Loucy (cell line): ENCODE measurements around the gene ADAT2.

Experiments
- H2AFZ ChIP-seq: fragments of 200-600 bp; sonication (generic); 2 replicates; pipeline ENCODE4 v1.6.0; 2016; ENCODE audit warnings: antibody characterized with exemption, mild to moderate bottlenecking, low read length, moderate library complexity
- H3F3A ChIP-seq: fragments of 200-600 bp; 2 replicates; pipeline ENCODE4 v1.6.0; 2016; ENCODE audit warnings: antibody characterized with exemption, low read depth, mild to moderate bottlenecking
- H3K27me3 ChIP-seq: fragments of 200-600 bp; sonication (generic); 2 replicates; pipeline ENCODE4 v1.6.1; 2014; ENCODE audit warnings: low read length, mild to moderate bottlenecking; ENCODE audit not compliant: insufficient read depth, poor library complexity, severe bottlenecking
- H3K36me3 ChIP-seq: fragments of 200-600 bp; sonication (generic); 2 replicates; pipeline ENCODE4 v1.6.1; 2016; ENCODE audit warnings: low read length; ENCODE audit not compliant: insufficient read depth
- H3K4me1 ChIP-seq: fragments of 200-600 bp; sonication (generic); 2 replicates; pipeline ENCODE4 v1.5.1; 2014; ENCODE audit warnings: low read length, mild to moderate bottlenecking; ENCODE audit not compliant: insufficient read depth, poor library complexity, severe bottlenecking
- H3K4me2 ChIP-seq: fragments of 200-600 bp; sonication (generic); 2 replicates; pipeline ENCODE4 v1.6.0; 2014; ENCODE audit warnings: antibody characterized with exemption, low read length, low read depth, mild to moderate bottlenecking; ENCODE audit not compliant: poor library complexity, severe bottlenecking
- H3K4me3 ChIP-seq: fragments of 200-600 bp; sonication (generic); 2 replicates; pipeline ENCODE4 v1.5.1; 2014; ENCODE audit warnings: low read length, mild to moderate bottlenecking, mixed read lengths; ENCODE audit not compliant: poor library complexity, severe bottlenecking
- H3K79me2 ChIP-seq: fragments of 200-600 bp; sonication (generic); 2 replicates; pipeline ENCODE4 v1.6.1; 2014; ENCODE audit warnings: low read length; ENCODE audit not compliant: insufficient read depth
- H3K9ac ChIP-seq: fragments of 200-600 bp; sonication (generic); 2 replicates; pipeline ENCODE4 v1.6.0; 2014; ENCODE audit warnings: mild to moderate bottlenecking, low read depth, low read length, moderate library complexity; ENCODE audit not compliant: poor library complexity, severe bottlenecking
- H3K9me2 ChIP-seq: fragments of 200-600 bp; sonication (generic); replicated peaks from 2 replicates; pipeline ENCODE4 v1.6.1; 2016; ENCODE audit warnings: low read depth, low read length, mixed read lengths
- H3K9me3 ChIP-seq: fragments of 200-600 bp; sonication (generic); 2 replicates; pipeline ENCODE4 v1.6.1; 2014; ENCODE audit warnings: mild to moderate bottlenecking, antibody characterized with exemption, low read length, low read depth; ENCODE audit not compliant: insufficient read depth
- H4K20me1 ChIP-seq: fragments of 200-600 bp; sonication (generic); 2 replicates; pipeline ENCODE4 v1.6.0; 2014; ENCODE audit warnings: antibody characterized with exemption, low read length, mild to moderate bottlenecking; ENCODE audit not compliant: insufficient read depth, poor library complexity, severe bottlenecking
- CTCF ChIP-seq: fragments of 200-600 bp; sonication (generic); conservative IDR thresholded peaks from 2 replicates; pipeline ENCODE4 v1.5.1; 2014; ENCODE audit warnings: mild to moderate bottlenecking, antibody characterized with exemption, low read length
- EZH2phosphoT487 ChIP-seq: fragments of 200-600 bp; IDR thresholded peaks from 2 replicates; pipeline ENCODE4 v1.6.1; 2018; ENCODE audit warnings: antibody characterized with exemption, mild to moderate bottlenecking, moderate library complexity, borderline replicate concordance

Gene ADAT2

DNA sequence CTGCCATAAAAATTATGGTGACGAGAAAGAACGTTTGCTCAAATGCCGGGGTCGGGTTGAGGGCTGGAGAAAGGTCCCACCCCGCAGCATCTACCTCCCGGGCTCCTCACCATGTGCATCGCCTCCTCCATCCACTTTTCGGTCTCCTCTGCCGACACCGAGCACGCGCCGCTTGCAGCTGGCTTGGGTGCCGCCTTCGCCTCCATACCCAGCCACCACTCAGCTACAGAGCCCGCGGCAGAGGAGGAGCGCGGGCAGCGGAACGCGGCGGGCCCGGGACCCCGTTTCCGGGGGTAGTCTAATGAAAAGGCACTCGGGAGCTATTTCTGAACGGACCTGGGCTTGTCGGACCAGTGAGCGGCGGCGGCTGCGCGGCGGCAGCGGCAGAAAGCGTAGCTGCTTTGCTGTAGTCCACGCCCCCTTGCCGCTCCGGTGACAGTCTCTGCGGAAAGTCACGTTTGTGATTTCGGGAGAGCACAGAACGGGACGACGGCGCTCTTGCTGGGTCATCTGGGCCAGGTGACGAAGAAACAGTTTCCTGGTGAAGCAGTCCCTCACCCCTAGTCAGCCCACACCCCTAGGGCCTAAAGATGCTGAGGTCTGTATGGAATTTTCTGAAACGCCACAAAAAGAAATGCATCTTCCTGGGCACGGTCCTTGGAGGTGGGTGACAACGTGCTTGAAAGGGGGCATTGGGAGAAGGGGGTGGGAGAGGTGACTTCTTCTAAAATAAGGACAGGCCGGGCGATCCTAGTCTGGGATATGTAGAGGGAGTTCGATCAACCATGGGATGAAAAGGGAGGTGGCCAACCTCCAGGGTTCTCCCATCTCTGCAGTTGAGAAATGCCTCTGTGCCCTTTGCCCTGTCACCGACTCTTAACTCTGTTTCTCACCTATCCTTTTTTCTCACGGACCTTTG, at the start of gene ADAT2, which contains the start of gene PEX3:
ADAT2 (minus strand) TSS at position 243 of the 919 bp plus-strand sequence; CDS start at position 206, 37 bp downstream.
PEX3 (plus strand) TSS at position 353 of the 919 bp plus-strand sequence; CDS start at position 591, 238 bp downstream.
- Histone ChIP-seq H3K36me3 (no peaks in the 10 kb centered on the region), H3K27me3 (no peaks in the 10 kb centered on the region), H3K4me2 (peak within 1 kb of the TSS; percentile 93), H3K4me1 (peaks cover 44% of the 10 kb centered on the region), H2AFZ (peak within 1 kb of the TSS; percentile 97), H3F3A (peaks cover 13% of the 10 kb centered on the region; the same call in 1 of the 2 replicates), H3K9me3 (no peaks in the 10 kb centered on the region), H3K79me2 (peaks cover 70% of the 10 kb centered on the region), H4K20me1 (no peaks in the 10 kb centered on the region), H3K9ac (peak within 1 kb of the TSS; percentile 82), H3K9me2 (no peaks in the 10 kb centered on the region), H3K4me3 (peak within 1 kb of the TSS; percentile 98)
- TF ChIP-seq CTCF (no peak), EZH2phosphoT487 (no peak)

DNA sequence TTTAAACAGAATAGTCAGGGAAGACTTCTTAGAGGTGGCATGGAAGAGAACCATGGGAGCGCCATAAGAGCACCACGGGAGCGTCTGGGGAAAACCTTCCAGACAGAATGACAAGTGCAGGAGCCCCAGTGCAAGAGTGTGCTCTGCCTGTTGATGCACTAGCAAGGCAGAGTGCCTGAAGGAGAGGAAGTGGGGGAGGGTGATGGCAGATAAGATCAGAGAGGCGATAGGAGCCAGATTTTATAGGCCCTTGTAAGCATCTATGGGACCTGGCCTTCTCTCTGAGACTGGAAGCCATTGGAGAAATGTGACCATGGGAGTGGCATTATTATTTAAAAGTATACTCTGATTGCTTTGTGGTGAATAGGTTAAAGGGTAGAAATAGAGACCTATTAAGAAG, 47.9 kb upstream of the ADAT2 start:
- H3K4me3 ChIP-seq: peak overlapping the region; percentile 11
- H3K9me2 ChIP-seq: no peaks in the 10 kb centered on the region
- no peak overlapping the region for H3K9ac ChIP-seq
- no peaks in the 10 kb centered on the region for H3F3A ChIP-seq
- TF ChIP-seq EZH2phosphoT487: no peak
- no peak for TF ChIP-seq CTCF
- no peaks in the 10 kb centered on the region for H4K20me1 ChIP-seq
- H3K36me3 ChIP-seq: peaks cover 5% of the 10 kb centered on the region; the same call in 1 of the 2 replicates
- H3K9me3 ChIP-seq: no peaks in the 10 kb centered on the region
- no peak overlapping the region for H2AFZ ChIP-seq
- no peaks in the 10 kb centered on the region for H3K27me3 ChIP-seq
- no peaks in the 10 kb centered on the region for H3K79me2 ChIP-seq
- peak overlapping the region; percentile 25 for H3K4me2 ChIP-seq
- peaks cover 15% of the 10 kb centered on the region for H3K4me1 ChIP-seq

GRCh38 chr6:143496974-143497373, 46.5 kb upstream of the ADAT2 start:
- H3K36me3 ChIP-seq: peaks cover 5% of the 10 kb centered on the region; the same call in 1 of the 2 replicates
- H4K20me1 ChIP-seq: no peaks in the 10 kb centered on the region
- no peak overlapping the region for H3K4me3 ChIP-seq
- no peaks in the 10 kb centered on the region for H3F3A ChIP-seq
- no peaks in the 10 kb centered on the region for H3K9me2 ChIP-seq
- H3K79me2 ChIP-seq: no peaks in the 10 kb centered on the region
- peaks cover 15% of the 10 kb centered on the region for H3K4me1 ChIP-seq
- H3K9me3 ChIP-seq: no peaks in the 10 kb centered on the region
- H3K27me3 ChIP-seq: no peaks in the 10 kb centered on the region
- H2AFZ ChIP-seq: no peak overlapping the region
- no peak for TF ChIP-seq EZH2phosphoT487
- TF ChIP-seq CTCF: no peak
- no peak overlapping the region for H3K4me2 ChIP-seq
- no peak overlapping the region for H3K9ac ChIP-seq
